HG02973 (cell line): Measurements from ENCODE around the gene PCGF3.

Experiments used
- ATAC-seq: cut with Tn5 transposase; IDR thresholded peaks from one replicate; pipeline ENCODE4 v1.9.1; 2021; ENCODE audit warnings: moderate library complexity; ENCODE audit not compliant: unreplicated experiment

PCGF3 gene

GRCh38 chr4:819401-820229 lies 114.0 kb downstream of the PCGF3 start:
- ATAC-seq, result no peak
